ELR (cell line): Measurements from ENCODE around the gene PCDHGC3.
A peak's percentile ranks its signal among the peaks of the same experiment; 100 is the strongest.

Experiments
- DNase-seq: peaks from one replicate; pipeline ENCODE4 v3.0.0-alpha.2; 2015; ENCODE audit warnings: low read depth

Gene PCDHGC3

GRCh38 chr5:141508440-141508797 lies 32.7 kb downstream of the PCDHGC3 start:
- peak; percentile 46 for DNase-seq

GRCh38 chr5:141508798-141509611 lies 33.2 kb downstream of the PCDHGC3 start:
- DNase-seq, result peak; percentile 96

GRCh38 chr5:141510160-141510559 lies 34.4 kb downstream of the PCDHGC3 start:
- no peak for DNase-seq

GRCh38 chr5:141510850-141511601 lies 35.3 kb downstream of the PCDHGC3 start:
- DNase-seq, result no peak

- DNase-seq, result no peak
Measured at GRCh38 chr5:141511771-141512325, 36.1 kb downstream of the PCDHGC3 start.

- DNase-seq, result peak; percentile 76
Measured at GRCh38 chr5:141512390-141512910, 36.7 kb downstream of the PCDHGC3 start.

GRCh38 chr5:141512911-141513626 lies 37.3 kb downstream of the PCDHGC3 start:
- peak; percentile 54 for DNase-seq

GRCh38 chr5:141513627-141514329 lies 38.0 kb downstream of the PCDHGC3 start:
- DNase-seq, result peak; percentile 86

- DNase-seq, result peak; percentile 69
Measured at GRCh38 chr5:141514330-141515133, 38.8 kb downstream of the PCDHGC3 start.

GRCh38 chr5:141515141-141515540 lies 39.4 kb downstream of the PCDHGC3 start:
- no peak for DNase-seq

- DNase-seq, result no peak
Measured at GRCh38 chr5:141515946-141516671, 40.3 kb downstream of the PCDHGC3 start.

- DNase-seq, result no peak
Measured at GRCh38 chr5:141516672-141517025, 40.9 kb downstream of the PCDHGC3 start.

- no peak for DNase-seq
Measured at GRCh38 chr5:141517312-141517711, 41.5 kb downstream of the PCDHGC3 start.

GRCh38 chr5:141517880-141518617 lies 42.3 kb downstream of the PCDHGC3 start:
- DNase-seq, result no peak

- peak; percentile 34 for DNase-seq
Measured at GRCh38 chr5:141518618-141519015, 42.9 kb downstream of the PCDHGC3 start.

- DNase-seq, result no peak
Measured at GRCh38 chr5:141519605-141520565, 44.1 kb downstream of the PCDHGC3 start.

GRCh38 chr5:141521244-141521781 lies 45.5 kb downstream of the PCDHGC3 start:
- peak; percentile 99 for DNase-seq

GRCh38 chr5:141522301-141522700 lies 46.5 kb downstream of the PCDHGC3 start:
- DNase-seq, result no peak
